Parathyroid adenoma (tissue), 2 donors: ENCODE data around the gene JMJD8.

Source experiments
- H2AFZ ChIP-seq: fragments of 300-600 bp; sonication (generic); one replicate; pipeline ENCODE4 v1.7.0; 2017; ENCODE audit warnings: antibody characterized with exemption, mild to moderate bottlenecking
- H3K27ac ChIP-seq: fragments of 300-600 bp; sonication (generic); one replicate; pipeline ENCODE4 v1.7.0; 2017
- H3K27me3 ChIP-seq: fragments of 300-600 bp; sonication (generic); one replicate; pipeline ENCODE4 v1.7.0; 2017; ENCODE audit warnings: low read length; ENCODE audit not compliant: control insufficient read depth, insufficient read depth
- H3K36me3 ChIP-seq: fragments of 300-600 bp; sonication (generic); one replicate; pipeline ENCODE4 v1.7.0; 2017; ENCODE audit warnings: low read length; ENCODE audit not compliant: control insufficient read depth, insufficient read depth
- H3K4me1 ChIP-seq: fragments of 300-600 bp; sonication (generic); one replicate; pipeline ENCODE4 v1.7.0; 2017; ENCODE audit warnings: control low read depth
- H3K4me2 ChIP-seq: fragments of 300-600 bp; sonication (generic); one replicate; pipeline ENCODE4 v1.7.0; 2017; ENCODE audit warnings: low read length
- H3K4me3 ChIP-seq: fragments of 300-600 bp; sonication (generic); one replicate; pipeline ENCODE4 v1.7.0; 2017; ENCODE audit warnings: low read depth, low read length
- H3K79me2 ChIP-seq: fragments of 300-600 bp; sonication (generic); one replicate; pipeline ENCODE4 v1.7.0; 2017; ENCODE audit warnings: control low read depth
- H3K9ac ChIP-seq: fragments of 300-600 bp; sonication (generic); one replicate; pipeline ENCODE4 v1.7.0; 2017; ENCODE audit warnings: mild to moderate bottlenecking
- H3K9me3 ChIP-seq: fragments of 300-600 bp; sonication (generic); one replicate; pipeline ENCODE4 v1.7.0; 2017; ENCODE audit warnings: low read length; ENCODE audit not compliant: control insufficient read depth
- CTCF ChIP-seq: fragments of 300-600 bp; sonication (generic); IDR thresholded peaks from one replicate; pipeline ENCODE4 v1.7.0; 2017; ENCODE audit warnings: antibody characterized with exemption, mild to moderate bottlenecking
- donor health status: primary hyperparathyroidism.

Gene JMJD8

GRCh38 chr16:684071-684794 is at the start of gene JMJD8:
TSS of gene JMJD8 (minus strand) at chr16:684334. CDS start at chr16:684319, 15 bp downstream.
- Histone ChIP-seq H3K79me2 (peaks cover 8% of the 10 kb centered on the region), H2AFZ (peak within 1 kb of the TSS; percentile 95), H3K27ac (peak within 1 kb of the TSS; percentile 78), H3K4me1 (peaks cover 13% of the 10 kb centered on the region), H3K9me3 (no peaks in the 10 kb centered on the region), H3K4me2 (peak within 1 kb of the TSS; percentile 96), H3K9ac (no peak within 1 kb of the TSS), H3K27me3 (no peaks in the 10 kb centered on the region), H3K4me3 (peak within 1 kb of the TSS; percentile 68), H3K36me3 (no peaks in the 10 kb centered on the region)
- TF ChIP-seq CTCF = no peak

GRCh38 chr16:733382-734207 is 49.5 kb upstream of the JMJD8 start:
- Histone ChIP-seq H3K9ac (no peak overlapping the region), H3K36me3 (no peaks in the 10 kb centered on the region), H3K4me2 (no peak overlapping the region), H3K27me3 (no peaks in the 10 kb centered on the region), H3K4me1 (no peaks in the 10 kb centered on the region), H3K27ac (no peak overlapping the region), H2AFZ (no peak overlapping the region), H3K9me3 (no peaks in the 10 kb centered on the region), H3K79me2 (no peaks in the 10 kb centered on the region), H3K4me3 (no peak overlapping the region)
- peak; percentile 15 for TF ChIP-seq CTCF

GRCh38 chr16:732936-733335 is 48.8 kb upstream of the JMJD8 start:
- H3K27me3 ChIP-seq = no peaks in the 10 kb centered on the region
- no peak overlapping the region for H3K4me2 ChIP-seq
- no peak for TF ChIP-seq CTCF
- no peaks in the 10 kb centered on the region for H3K36me3 ChIP-seq
- no peak overlapping the region for H3K27ac ChIP-seq
- no peak overlapping the region for H3K9ac ChIP-seq
- no peaks in the 10 kb centered on the region for H3K9me3 ChIP-seq
- no peak overlapping the region for H2AFZ ChIP-seq
- no peaks in the 10 kb centered on the region for H3K4me1 ChIP-seq
- H3K4me3 ChIP-seq = no peak overlapping the region
- H3K79me2 ChIP-seq = no peaks in the 10 kb centered on the region

GRCh38 chr16:732332-732731 is 48.2 kb upstream of the JMJD8 start:
- H3K36me3 ChIP-seq = no peaks in the 10 kb centered on the region

More at GRCh38 chr16:732332-732731, 48.2 kb upstream of the JMJD8 start:
- no peak overlapping the region for H3K4me2 ChIP-seq
- H3K4me1 ChIP-seq = peaks cover 3% of the 10 kb centered on the region
- H3K27ac ChIP-seq = no peak overlapping the region
- no peak overlapping the region for H3K4me3 ChIP-seq
- no peaks in the 10 kb centered on the region for H3K27me3 ChIP-seq
- H3K9me3 ChIP-seq = no peaks in the 10 kb centered on the region
- no peak for TF ChIP-seq CTCF
- no peaks in the 10 kb centered on the region for H3K79me2 ChIP-seq
- H3K9ac ChIP-seq = no peak overlapping the region
- no peak overlapping the region for H2AFZ ChIP-seq
